Central memory CD8-positive, alpha-beta T cell (primary cell): ENCODE results near the gene GFOD1.
A peak's percentile ranks its signal among the peaks of the same experiment; 100 is the strongest.
"Not testable (repeated sequence)": the region's sequence is repeated elsewhere in the genome, so short reads cannot be mapped to it uniquely, and the experiment has no call there.

Experiments
- ATAC-seq: fragments of 150-1000 bp; cut with Tn5 transposase; replicated peaks from 2 replicates; pipeline ENCODE4 v1.10.0; 2022; ENCODE audit warnings: mild to moderate bottlenecking, moderate FRiP score, moderate number of reproducible peaks; ENCODE audit not compliant: poor library complexity, severe bottlenecking; ENCODE audit errors: extremely low read depth
- DNase-seq, 2 donors: peaks; one replicate each; pipeline ENCODE4 v3.0.0; 2021; ENCODE audit warnings: low spot score in 2 of 2
- H3K27ac Mint-ChIP-seq: one replicate; pipeline ENCODE4 v1.8.0; 2022; ENCODE audit warnings: low read depth, mild to moderate bottlenecking, moderate library complexity, mixed read lengths
- H3K27me3 Mint-ChIP-seq: one replicate; pipeline ENCODE4 v1.8.0; 2022; ENCODE audit warnings: mixed read lengths
- H3K36me3 Mint-ChIP-seq: one replicate; pipeline ENCODE4 v1.8.0; 2022; ENCODE audit warnings: mild to moderate bottlenecking, moderate library complexity, mixed read lengths; ENCODE audit not compliant: insufficient read depth
- H3K4me1 Mint-ChIP-seq: one replicate; pipeline ENCODE4 v1.8.0; 2022; ENCODE audit warnings: mixed read lengths
- H3K4me3 Mint-ChIP-seq: one replicate; pipeline ENCODE4 v1.8.0; 2022; ENCODE audit warnings: mild to moderate bottlenecking, moderate library complexity, mixed read lengths
- H3K9me3 Mint-ChIP-seq: one replicate; pipeline ENCODE4 v1.8.0; 2022; ENCODE audit warnings: mixed read lengths

The GFOD1 gene

DNA sequence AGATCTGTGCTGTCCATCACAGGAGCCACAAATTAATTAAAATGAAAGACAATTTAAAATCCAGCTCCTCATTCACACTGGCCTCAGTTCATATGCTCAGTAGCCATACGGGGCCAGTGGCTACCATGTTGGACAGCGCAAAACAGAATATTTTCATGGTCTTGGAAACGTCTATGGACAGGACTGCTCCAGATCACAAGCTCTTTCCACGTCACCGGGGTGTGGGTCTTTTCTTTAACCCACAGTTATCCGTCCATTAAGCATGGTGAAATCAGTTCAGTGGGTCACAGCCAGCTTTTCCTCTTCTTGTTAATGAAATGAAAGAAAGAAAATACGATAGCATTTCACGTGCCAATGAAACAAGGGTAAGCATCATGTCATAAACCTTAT, 24.1 kb downstream of the GFOD1 start:
- DNase-seq (no peak), ATAC-seq (no peak)
- peaks cover 40% of the 10 kb centered on the region for H3K4me1 Mint-ChIP-seq
- H3K27ac Mint-ChIP-seq, result no peak overlapping the region
- peaks cover 3% of the 10 kb centered on the region for H3K36me3 Mint-ChIP-seq
- no peak overlapping the region for H3K4me3 Mint-ChIP-seq
- H3K27me3 Mint-ChIP-seq, result no peaks in the 10 kb centered on the region
- no peaks in the 10 kb centered on the region for H3K9me3 Mint-ChIP-seq

DNA sequence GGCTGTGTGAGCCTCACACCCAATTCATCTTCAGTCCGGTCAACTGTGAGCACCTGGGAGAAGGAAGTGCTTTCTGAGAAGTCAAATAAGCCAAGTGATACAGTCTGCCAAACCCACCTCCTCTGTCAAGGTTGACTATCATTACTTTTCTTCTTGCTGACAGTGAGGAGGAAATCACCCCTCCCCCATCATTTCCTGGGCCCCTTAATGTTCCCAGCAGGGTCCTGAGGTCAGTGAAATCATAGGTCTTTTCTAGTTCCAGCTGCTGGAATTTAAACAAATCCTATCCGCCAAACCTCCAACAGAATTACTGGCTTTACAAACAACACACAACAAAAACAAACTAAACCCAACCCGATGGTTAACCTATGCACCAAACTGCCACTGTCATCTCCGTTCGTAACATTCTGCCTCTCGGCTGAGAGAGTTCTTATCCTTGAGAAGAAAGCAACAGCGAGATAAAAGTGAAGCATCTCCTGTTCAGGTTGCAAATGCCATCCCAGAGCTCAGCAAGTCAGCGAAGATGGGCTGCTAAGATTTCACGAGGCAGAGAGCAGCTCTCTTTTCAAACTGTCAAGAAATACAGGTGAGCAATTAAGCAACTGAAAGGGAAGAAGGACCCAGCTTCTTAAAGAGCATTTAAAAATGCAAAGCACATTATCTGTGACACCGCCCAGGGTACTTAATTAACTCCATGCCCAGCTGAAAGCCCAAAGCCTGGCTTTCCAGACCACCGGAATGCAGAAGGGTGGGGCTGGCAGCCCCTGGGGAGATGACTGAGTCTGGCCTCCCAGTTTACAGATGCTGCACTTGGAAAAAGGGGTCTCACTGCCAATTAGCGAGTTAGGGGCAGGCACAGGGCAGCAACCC, 24.7 kb downstream of the GFOD1 start:
- Mint-ChIP-seq H3K4me1 (peaks cover 42% of the 10 kb centered on the region), H3K27me3 (no peaks in the 10 kb centered on the region), H3K9me3 (no peaks in the 10 kb centered on the region), H3K4me3 (peak overlapping the region; percentile 44), H3K36me3 (peaks cover 3% of the 10 kb centered on the region), H3K27ac (peak overlapping the region; percentile 35)
- no peak for ATAC-seq
- DNase-seq, result no peak

DNA sequence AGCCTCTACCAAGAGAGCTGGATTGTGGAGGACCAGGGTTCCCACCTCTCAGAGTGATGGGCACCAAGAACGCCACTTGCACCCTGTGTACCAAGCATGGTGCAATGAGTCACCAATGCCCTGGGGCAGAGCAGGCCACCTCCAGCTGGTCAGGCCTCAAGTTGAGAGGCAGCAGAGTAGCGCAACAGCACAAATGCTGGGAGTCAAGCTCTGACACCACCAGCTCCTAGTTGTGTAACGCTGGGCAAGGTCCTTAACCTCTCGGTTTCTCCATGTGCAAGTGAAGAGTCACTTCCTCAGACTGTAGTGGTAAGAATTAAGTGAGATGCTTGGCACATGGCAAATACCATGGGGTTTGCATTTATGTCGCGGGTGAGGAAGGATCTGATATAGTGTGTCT, 25.6 kb downstream of the GFOD1 start:
- Mint-ChIP-seq H3K27ac (no peak overlapping the region), H3K4me3 (no peak overlapping the region), H3K36me3 (peaks cover 2% of the 10 kb centered on the region), H3K27me3 (no peaks in the 10 kb centered on the region), H3K4me1 (peaks cover 39% of the 10 kb centered on the region), H3K9me3 (no peaks in the 10 kb centered on the region)
- DNase-seq (no peak), ATAC-seq (no peak)

DNA sequence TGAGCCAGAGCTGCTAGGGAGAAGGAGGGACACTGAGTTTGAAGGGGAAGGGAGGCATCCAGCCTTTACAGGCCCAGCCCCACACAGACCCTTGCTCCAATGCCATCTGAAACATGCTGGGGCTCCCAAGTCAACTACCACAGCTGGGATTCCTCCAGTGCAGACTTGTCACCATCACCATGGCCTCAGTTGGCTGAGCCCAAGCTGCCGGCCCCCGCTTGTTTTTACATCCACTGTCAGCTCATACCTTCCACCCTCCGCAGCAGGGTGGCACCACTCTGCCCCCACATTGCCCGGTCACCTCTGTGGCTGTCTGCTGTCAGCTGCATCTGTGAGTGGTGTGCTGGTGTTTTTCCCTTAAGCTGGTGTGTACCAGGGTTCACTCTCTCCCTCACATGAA, 26.1 kb downstream of the GFOD1 start:
- no peaks in the 10 kb centered on the region for H3K36me3 Mint-ChIP-seq
- no peak overlapping the region for H3K27ac Mint-ChIP-seq
- H3K4me1 Mint-ChIP-seq, result peaks cover 34% of the 10 kb centered on the region
- no peak for ATAC-seq
- no peaks in the 10 kb centered on the region for H3K9me3 Mint-ChIP-seq
- no peak for DNase-seq
- H3K27me3 Mint-ChIP-seq, result no peaks in the 10 kb centered on the region
- H3K4me3 Mint-ChIP-seq, result no peak overlapping the region

DNA sequence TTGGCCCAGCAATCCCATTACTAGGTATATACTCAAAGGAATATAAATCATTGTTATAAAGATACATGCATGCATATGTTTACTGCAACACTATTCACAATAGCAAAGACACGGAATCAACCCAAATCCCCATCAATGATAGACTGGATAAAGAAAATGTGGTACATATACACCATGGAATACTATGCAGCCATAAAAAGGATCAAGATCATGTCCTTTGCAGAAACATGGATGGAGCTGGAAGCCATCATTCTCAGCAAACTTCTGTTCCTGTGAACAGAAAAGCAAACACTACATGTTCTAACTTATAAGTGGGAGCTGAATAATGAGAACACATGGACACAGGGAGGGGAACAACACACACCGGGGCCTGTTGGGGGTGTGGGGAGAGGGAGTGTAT, 27.1 kb downstream of the GFOD1 start:
- H3K4me3 Mint-ChIP-seq, ATAC-seq, H3K9me3 Mint-ChIP-seq, H3K27me3 Mint-ChIP-seq, H3K27ac Mint-ChIP-seq, H3K36me3 Mint-ChIP-seq, DNase-seq: not testable (repeated sequence)
- H3K4me1 Mint-ChIP-seq, result peaks cover 34% of the 10 kb centered on the region

DNA sequence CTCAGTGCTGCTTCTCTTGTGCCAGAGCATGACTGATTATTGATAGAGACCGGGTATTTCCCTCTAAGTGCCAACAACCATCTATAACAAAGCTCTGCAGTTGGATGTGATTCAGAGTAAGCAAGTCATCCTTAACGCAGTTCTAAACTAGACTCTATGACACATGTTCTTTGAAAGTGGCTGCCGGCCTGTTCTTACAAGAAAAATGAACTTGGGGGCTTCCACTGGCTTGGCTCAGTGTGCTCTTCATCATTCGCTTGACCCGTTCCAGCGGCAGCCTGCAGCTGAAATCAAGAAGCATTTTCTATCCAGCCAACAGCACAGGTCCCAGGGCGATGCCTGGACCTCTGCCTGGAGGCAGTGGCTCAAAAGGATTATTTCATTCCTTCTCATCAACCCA, 29.8 kb downstream of the GFOD1 start:
- peaks cover 6% of the 10 kb centered on the region for H3K36me3 Mint-ChIP-seq
- ATAC-seq, result no peak
- H3K4me1 Mint-ChIP-seq, result peaks cover 43% of the 10 kb centered on the region
- H3K9me3 Mint-ChIP-seq, result no peaks in the 10 kb centered on the region
- H3K27me3 Mint-ChIP-seq, result no peaks in the 10 kb centered on the region
- DNase-seq, result no peak
- no peak overlapping the region for H3K4me3 Mint-ChIP-seq
- H3K27ac Mint-ChIP-seq, result no peak overlapping the region

DNA sequence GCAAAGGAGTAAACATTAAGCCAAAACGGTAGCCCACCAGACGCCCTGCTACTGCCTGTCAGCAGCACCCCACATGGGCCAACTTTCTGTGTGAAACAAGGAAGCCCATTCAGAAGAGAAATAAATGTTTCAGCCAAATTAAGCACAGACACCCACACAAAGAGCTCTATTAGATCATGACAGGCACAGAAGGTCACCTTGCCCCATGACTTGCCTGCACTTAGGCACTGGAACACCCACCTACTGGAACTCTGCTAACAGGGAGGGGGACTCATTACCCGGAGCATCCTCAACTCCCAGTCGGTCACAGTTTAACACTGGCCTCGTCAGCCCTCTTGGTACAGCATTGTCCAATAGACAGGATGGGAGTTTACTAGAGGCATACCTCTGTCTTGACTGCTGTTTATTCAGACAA, 31.8 kb downstream of the GFOD1 start:
- Mint-ChIP-seq H3K4me1 (peaks cover 37% of the 10 kb centered on the region), H3K4me3 (peak overlapping the region; percentile 66), H3K36me3 (peaks cover 6% of the 10 kb centered on the region), H3K27ac (peak overlapping the region; percentile 88), H3K9me3 (no peaks in the 10 kb centered on the region), H3K27me3 (no peaks in the 10 kb centered on the region)
- ATAC-seq (no peak), DNase-seq (no peak)

DNA sequence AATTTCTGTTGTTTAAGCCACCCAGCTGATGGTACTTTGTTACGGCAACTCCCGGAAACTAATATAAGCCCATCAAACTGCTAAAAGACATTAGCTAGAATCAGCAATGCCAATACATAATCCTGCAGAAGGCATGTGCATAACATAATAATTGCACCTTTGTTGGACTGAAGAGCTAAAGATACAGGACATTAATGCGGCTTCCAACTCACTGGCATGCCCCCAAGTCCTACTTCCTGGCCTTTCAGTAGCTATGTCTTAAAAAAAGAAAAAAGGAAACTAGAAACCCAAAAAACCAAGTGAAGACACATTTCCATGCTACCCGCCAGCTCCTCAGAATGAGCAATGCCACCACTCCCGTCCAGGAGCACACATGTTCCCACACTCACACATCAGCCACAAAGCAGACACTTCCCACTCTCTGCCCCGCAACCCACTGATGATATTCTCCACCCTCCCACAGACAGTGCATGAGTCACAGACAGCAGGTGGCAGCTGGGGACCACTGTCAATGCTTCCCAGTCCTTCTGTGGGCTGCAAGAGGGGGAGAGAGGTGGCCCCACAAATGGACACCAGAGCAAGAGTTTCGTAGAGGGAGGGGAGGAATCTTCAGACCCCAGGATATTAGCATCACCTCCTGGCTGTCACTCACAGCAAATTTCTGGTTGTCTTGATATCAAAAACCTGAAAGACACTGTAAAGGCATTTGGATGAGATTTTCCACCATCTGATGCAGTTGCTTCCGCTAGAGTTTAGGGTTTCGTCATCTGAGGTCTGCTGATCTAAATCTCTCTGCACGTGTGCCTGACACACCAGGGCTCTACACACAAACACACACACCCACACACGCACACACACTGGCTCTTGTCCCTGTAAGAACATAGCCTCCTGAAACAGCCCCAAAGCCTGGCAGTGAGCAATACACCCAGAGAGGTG, 32.8 kb downstream of the GFOD1 start:
- Mint-ChIP-seq H3K4me3 (peak overlapping the region; percentile 66), H3K4me1 (peaks cover 40% of the 10 kb centered on the region), H3K27ac (peak overlapping the region; percentile 88), H3K27me3 (no peaks in the 10 kb centered on the region), H3K36me3 (peaks cover 6% of the 10 kb centered on the region), H3K9me3 (no peaks in the 10 kb centered on the region)
- ATAC-seq (peak; percentile 86), DNase-seq (peak; percentile 24 to 67)

DNA sequence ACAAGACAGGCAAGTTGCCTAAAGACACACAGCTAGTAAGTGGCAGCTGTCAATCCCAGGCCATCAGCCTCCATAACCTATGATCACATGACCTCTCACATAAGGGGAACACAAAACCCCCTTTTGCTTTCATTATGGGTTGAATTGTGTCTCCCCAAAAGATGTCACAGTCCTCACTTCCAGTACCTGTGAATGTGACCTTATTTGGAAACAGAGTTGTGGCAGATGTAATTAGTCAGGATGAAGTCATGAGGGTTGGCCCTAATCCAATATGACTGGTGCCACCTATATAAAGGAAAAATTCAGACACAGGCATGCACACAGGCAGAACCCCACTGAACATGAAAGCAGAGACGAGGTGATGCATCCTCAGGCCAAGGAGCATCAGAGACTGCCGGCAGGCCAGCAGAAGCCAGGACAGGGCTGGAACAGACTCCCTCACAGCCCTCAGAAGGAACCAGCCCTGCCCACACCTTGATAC, 33.6 kb downstream of the GFOD1 start:
- no peak for ATAC-seq
- peaks cover 36% of the 10 kb centered on the region for H3K4me1 Mint-ChIP-seq
- DNase-seq, result no peak
- no peaks in the 10 kb centered on the region for H3K9me3 Mint-ChIP-seq
- H3K36me3 Mint-ChIP-seq, result peaks cover 6% of the 10 kb centered on the region
- H3K4me3 Mint-ChIP-seq, result peak overlapping the region; percentile 66
- no peaks in the 10 kb centered on the region for H3K27me3 Mint-ChIP-seq
- peak overlapping the region; percentile 88 for H3K27ac Mint-ChIP-seq

DNA sequence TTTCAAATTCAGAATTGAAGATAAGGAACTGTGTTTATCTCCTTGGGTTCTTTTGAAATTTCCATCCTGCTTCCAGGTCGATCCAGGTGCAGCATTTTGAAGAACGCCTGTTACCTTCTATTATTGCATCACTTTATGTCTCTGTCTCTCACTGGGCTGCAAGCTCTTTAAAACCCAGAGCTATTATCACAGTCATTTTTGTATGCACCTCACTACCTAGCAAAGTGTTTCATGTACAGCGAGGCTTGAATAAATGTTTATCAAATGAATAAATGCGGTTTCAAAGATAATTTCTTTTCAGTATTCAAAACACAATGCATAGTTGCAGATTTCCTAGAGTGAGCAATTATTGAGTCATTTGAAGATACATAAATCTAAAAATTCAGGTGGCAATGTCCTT, 34.2 kb downstream of the GFOD1 start:
- no peak for ATAC-seq
- no peaks in the 10 kb centered on the region for H3K27me3 Mint-ChIP-seq
- no peaks in the 10 kb centered on the region for H3K9me3 Mint-ChIP-seq
- H3K4me1 Mint-ChIP-seq, result peaks cover 37% of the 10 kb centered on the region
- no peak for DNase-seq
- H3K27ac Mint-ChIP-seq, result no peak overlapping the region
- peaks cover 6% of the 10 kb centered on the region for H3K36me3 Mint-ChIP-seq
- H3K4me3 Mint-ChIP-seq, result no peak overlapping the region

DNA sequence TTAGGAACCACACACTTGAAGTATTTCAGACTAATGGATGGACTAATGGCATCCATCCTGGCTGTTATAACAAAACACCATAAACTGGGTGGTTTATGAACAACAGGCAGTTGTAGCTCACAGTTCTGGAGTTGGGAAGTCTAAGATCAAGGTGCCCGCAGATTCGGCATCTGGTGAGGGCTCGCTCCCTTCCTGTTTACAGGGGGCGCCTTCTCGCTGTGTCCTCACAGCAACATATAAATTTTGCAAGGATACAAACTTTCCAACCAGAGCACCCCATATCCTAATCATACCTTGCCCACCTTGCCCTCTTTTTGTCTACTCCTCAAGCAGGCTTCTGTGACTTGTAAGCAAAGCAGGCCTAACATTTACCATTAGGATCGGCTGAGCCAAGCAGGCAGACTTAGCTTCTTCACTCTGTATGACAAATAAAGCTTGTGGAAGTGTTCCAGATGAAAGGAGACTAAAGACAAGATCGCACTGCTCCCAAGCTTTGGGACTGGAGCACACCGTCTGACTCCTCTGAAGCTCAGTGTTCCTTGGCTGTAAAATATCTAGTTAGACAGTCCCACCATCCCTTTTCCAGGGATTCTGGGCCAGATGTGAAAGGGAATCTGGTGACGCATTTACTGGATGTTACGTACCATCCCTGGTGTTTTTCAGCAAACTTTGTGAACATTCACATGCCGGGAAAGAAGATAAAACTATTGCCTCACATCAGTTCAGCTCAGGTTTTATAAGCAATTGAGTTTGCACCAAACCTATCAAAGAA, 34.9 kb downstream of the GFOD1 start:
- Mint-ChIP-seq H3K36me3 (peaks cover 6% of the 10 kb centered on the region), H3K4me3 (no peak overlapping the region), H3K27ac (no peak overlapping the region), H3K4me1 (peaks cover 43% of the 10 kb centered on the region), H3K9me3 (no peaks in the 10 kb centered on the region), H3K27me3 (no peaks in the 10 kb centered on the region)
- ATAC-seq (no peak), DNase-seq (no peak)

DNA sequence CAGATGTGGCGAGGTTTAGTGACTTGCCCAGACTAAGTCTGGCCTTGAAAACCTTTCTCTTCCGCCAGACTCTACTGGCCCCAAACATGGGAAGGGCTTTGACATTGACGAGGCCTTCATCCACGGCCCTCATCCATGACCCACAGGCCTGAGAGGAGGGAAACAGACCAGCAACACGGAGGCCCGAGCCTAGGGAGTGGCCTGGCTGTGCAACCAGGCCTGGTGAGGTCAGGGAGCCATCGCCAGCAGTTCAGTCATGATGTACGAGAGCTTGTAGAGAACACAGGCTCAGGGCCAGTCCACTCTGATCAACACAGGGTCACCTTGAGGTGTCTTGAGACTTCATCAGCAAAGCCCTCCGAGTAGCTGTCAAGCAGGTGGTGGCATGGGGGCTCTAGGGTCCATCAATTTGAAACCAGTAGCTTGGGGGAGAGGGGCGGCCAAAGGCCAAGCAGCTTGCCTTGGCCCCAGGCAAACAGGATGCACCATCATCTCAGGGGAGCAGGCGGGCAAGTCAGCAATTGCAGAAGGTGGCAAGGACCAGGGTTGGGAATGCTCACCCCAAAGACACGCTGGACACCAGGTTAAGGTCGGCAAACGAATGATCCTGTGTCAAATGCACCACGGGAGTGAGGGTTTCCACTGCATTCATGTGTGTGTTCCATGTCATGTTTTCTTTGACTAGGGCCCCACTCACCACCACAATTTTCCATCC, 36.1 kb downstream of the GFOD1 start:
- no peak for DNase-seq
- Mint-ChIP-seq H3K27ac (no peak overlapping the region), H3K36me3 (peaks cover 6% of the 10 kb centered on the region), H3K27me3 (no peaks in the 10 kb centered on the region), H3K4me3 (no peak overlapping the region), H3K4me1 (peaks cover 48% of the 10 kb centered on the region), H3K9me3 (no peaks in the 10 kb centered on the region)
- no peak for ATAC-seq
